IMR-90 (cell line): ENCODE results near the gene L3MBTL4. TPM values are rescaled to one million over a fixed set of nuclear protein-coding genes. Genes with fewer than 3 reads are reported as not detected.

ENCODE experiments used
- ATAC-seq: fragments of 200-7000 bp; cut with Tn5 transposase; 2 replicates; pipeline ENCODE4 v1.9.1; 2020; ENCODE audit warnings: low read depth, mild to moderate bottlenecking, moderate library complexity
- BruUV-seq: library from RNA; stranded (reverse); fragments of 400-500 nt; replicated peaks from 2 replicates; lab custom pipeline; 2021; lab: Mats Ljungman, UMichigan
- CTCF ChIA-PET: fragments of 300-600 bp; formaldehyde crosslinking; extraction: SDS; loops from one replicate; lab custom pipeline; 2021; ENCODE audit warnings: antibody characterized with exemption; lab: Yijun Ruan, JAX
- POLR2A ChIA-PET: fragments of 300-600 bp; sonication (Branson Sonifier 250); formaldehyde crosslinking; loops from one replicate; lab custom pipeline; 2022; ENCODE audit warnings: antibody characterized with exemption; ENCODE audit not compliant: unreplicated experiment; lab: Charles Lee
- DNase-seq: peaks from one replicate; pipeline ENCODE4 v3.0.0; 2013
- H2AFZ ChIP-seq: replicated peaks from 2 replicates; pipeline ENCODE3; 2013; ENCODE audit warnings: low read length, mild to moderate bottlenecking; ENCODE audit not compliant: poor library complexity
- H2AK5ac ChIP-seq: 2 replicates; pipeline ENCODE4 v1.6.1; 2013; ENCODE audit warnings: low read depth, low read length, inconsistent platforms
- H2AK9ac ChIP-seq: replicated peaks from 2 replicates; pipeline ENCODE3; 2013; ENCODE audit warnings: mild to moderate bottlenecking, low read depth, low read length, moderate library complexity; ENCODE audit not compliant: poor library complexity
- H2BK120ac ChIP-seq: 2 replicates; pipeline ENCODE4 v1.6.1; 2013; ENCODE audit warnings: low read depth, low read length, inconsistent platforms
- H2BK15ac ChIP-seq: 3 replicates; pipeline ENCODE4 v1.6.1; 2013; ENCODE audit warnings: low read depth, low read length, inconsistent platforms
- H2BK20ac ChIP-seq: 2 replicates; pipeline ENCODE4 v1.6.1; 2013; ENCODE audit warnings: low read depth, mild to moderate bottlenecking, inconsistent platforms, low read length, moderate library complexity
- H2BK5ac ChIP-seq: 2 replicates; pipeline ENCODE4 v1.6.1; 2013; ENCODE audit warnings: mild to moderate bottlenecking, low read depth, low read length, inconsistent platforms; ENCODE audit not compliant: poor library complexity, severe bottlenecking
- H3K14ac ChIP-seq: replicated peaks from 2 replicates; pipeline ENCODE4 v1.6.1; 2013; ENCODE audit warnings: low read depth, low read length, inconsistent platforms
- H3K18ac ChIP-seq: 2 replicates; pipeline ENCODE4 v1.6.1; 2013; ENCODE audit warnings: low read depth, low read length, control low read depth
- H3K23ac ChIP-seq: 2 replicates; pipeline ENCODE4 v1.6.1; 2013; ENCODE audit warnings: low read depth, low read length, inconsistent platforms
- H3K27ac ChIP-seq: 2 replicates; pipeline ENCODE4 v1.5.1; 2013; ENCODE audit warnings: mild to moderate bottlenecking, control low read depth, low read length; ENCODE audit not compliant: insufficient read depth
- H3K27me3 ChIP-seq: 2 replicates; pipeline ENCODE4 v1.6.1; 2013; ENCODE audit warnings: low read length; ENCODE audit not compliant: control insufficient read depth, insufficient read depth
- H3K36me3 ChIP-seq: 2 replicates; pipeline ENCODE4 v1.6.1; 2013; ENCODE audit warnings: low read length, mixed read lengths; ENCODE audit not compliant: control insufficient read depth, insufficient read depth
- H3K4ac ChIP-seq: 2 replicates; pipeline ENCODE4 v1.6.1; 2013; ENCODE audit warnings: low read depth, low read length, inconsistent platforms
- H3K4me1 ChIP-seq: 2 replicates; pipeline ENCODE4 v1.6.1; 2013; ENCODE audit warnings: low read length, mixed read lengths; ENCODE audit not compliant: control insufficient read depth, insufficient read depth
- H3K4me2 ChIP-seq: 2 replicates; pipeline ENCODE4 v1.6.1; 2013; ENCODE audit warnings: low read depth, mild to moderate bottlenecking, control low read depth, low read length, moderate library complexity
- H3K4me3 ChIP-seq: 2 replicates; pipeline ENCODE4 v1.5.1; 2013; ENCODE audit warnings: low read depth, mild to moderate bottlenecking, control low read depth, low read length, moderate library complexity; ENCODE audit not compliant: insufficient read depth
- H3K56ac ChIP-seq: 2 replicates; pipeline ENCODE4 v1.6.1; 2013; ENCODE audit warnings: low read length, inconsistent platforms; ENCODE audit not compliant: insufficient read depth; ENCODE audit errors: extremely low read depth
- H3K79me1 ChIP-seq, 2 experiments: 2 replicates each; pipeline ENCODE4 v1.6.1; 2013; ENCODE audit warnings: low read length in 2 of 2, inconsistent platforms in 1 of 2, low read depth in 1 of 2
- H3K9ac ChIP-seq: 2 replicates; pipeline ENCODE4 v1.6.1; 2013; ENCODE audit warnings: low read depth, low read length, control low read depth
- H3K9me1 ChIP-seq: 2 replicates; pipeline ENCODE4 v1.6.1; 2013; ENCODE audit warnings: low read length, inconsistent platforms; ENCODE audit not compliant: insufficient read depth
- H3K9me3 ChIP-seq: 2 replicates; pipeline ENCODE4 v1.6.1; 2013; ENCODE audit warnings: low read length; ENCODE audit not compliant: control insufficient read depth, insufficient read depth
- H4K20me1 ChIP-seq: 2 replicates; pipeline ENCODE4 v1.6.1; 2013; ENCODE audit warnings: low read length, inconsistent platforms; ENCODE audit not compliant: insufficient read depth
- H4K5ac ChIP-seq: 2 replicates; pipeline ENCODE4 v1.6.1; 2013; ENCODE audit warnings: mild to moderate bottlenecking, low read depth, low read length, control low read depth
- H4K8ac ChIP-seq, 2 experiments: 2 replicates each; pipeline ENCODE4 v1.6.1; 2013; ENCODE audit warnings: low read depth in 2 of 2, low read length in 2 of 2, control low read depth in 1 of 2, inconsistent platforms in 1 of 2
- H4K91ac ChIP-seq: 2 replicates; pipeline ENCODE4 v1.6.1; 2013; ENCODE audit warnings: low read depth, low read length, inconsistent platforms; ENCODE audit not compliant: insufficient read depth
- CEBPB ChIP-seq: IDR thresholded peaks from 2 replicates; pipeline ENCODE4 v1.6.1; 2012; ENCODE audit warnings: low read depth, low read length, improper control_type of control experiment
- CHD1 ChIP-seq: IDR thresholded peaks from 2 replicates; pipeline ENCODE4 v1.6.1; 2012; ENCODE audit warnings: low read depth, low read length, improper control_type of control experiment
- NFE2L2 ChIP-seq: fragments of 150-350 bp; IDR thresholded peaks from 2 replicates; pipeline ENCODE4 v1.6.1; 2016; ENCODE audit warnings: low read depth, mild to moderate bottlenecking, low read length
- POLR2A ChIP-seq: IDR thresholded peaks from 2 replicates; pipeline ENCODE4 v1.6.1; 2012; ENCODE audit warnings: mild to moderate bottlenecking, low read depth, low read length
- RAD21 ChIP-seq: IDR thresholded peaks from 2 replicates; pipeline ENCODE4 v1.6.1; 2012; ENCODE audit warnings: low read length, improper control_type of control experiment
- RFX5 ChIP-seq: IDR thresholded peaks from 2 replicates; pipeline ENCODE4 v1.8.0; 2012; ENCODE audit warnings: low read depth, mild to moderate bottlenecking, low read length, moderate library complexity
- SMC3 ChIP-seq: fragments of 150-350 bp; IDR thresholded peaks from 2 replicates; pipeline ENCODE4 v1.6.1; 2016; ENCODE audit warnings: low read depth, mild to moderate bottlenecking, antibody characterized with exemption, low read length, moderate library complexity
- WGBS, 2 experiments: methylation state at CpG; one replicate each; pipeline versions ENCODE4 v1.1.5 to v1.1.7; 2013; ENCODE audit warnings: missing lambda C conversion rate in 2 of 2; ENCODE audit not compliant: insufficient read length in 1 of 2; ENCODE audit errors: extremely low coverage in 2 of 2; 5-methylcytosine and 5-hydroxymethylcytosine counted together
- dilution Hi-C: fragments of 300-500 bp; cut with HindIII; formaldehyde crosslinking; loops from one replicate; pipeline ENCODE4 v1.14.3; 2018; ENCODE audit warnings: low sequenced_read_pairs; ENCODE audit not compliant: unreplicated experiment
- in situ Hi-C: fragments of 300-500 bp; cut with MboI; formaldehyde crosslinking; loops from 3 replicates; pipeline ENCODE4 v1.14.3; 2019; ENCODE audit warnings: low sequenced_read_pairs, inconsistent platforms, mixed read lengths
- intact Hi-C: fragments of 100-400 bp; cut with micrococcal nuclease; formaldehyde crosslinking; loops from 2 replicates; pipeline ENCODE4 v1.10.0; 2022
- polyA plus RNA-seq, 3 experiments: library from polyadenylated mRNA; depleted of rRNA; stranded (reverse); fragments of >200 nt; gene quantifications; 2 replicates each; pipeline ENCODE4 v1.2.3, GENCODE V29; 2012; ENCODE audit warnings: low replicate concordance in 1 of 3
- total RNA-seq: library from RNA; depleted of rRNA; stranded (reverse); fragments of >200 nt; gene quantifications from 2 replicates; pipeline ENCODE4 v1.2.3, GENCODE V29; 2012

Gene L3MBTL4
- total and polyA plus RNA-seq, 2 of the 4 experiments (the other 2 are of a cell fraction), result under 0.01 to 0.02 TPM

GRCh38 chr18:5984245-5984644 is 430.5 kb downstream of the L3MBTL4 start:
- no peak overlapping the region for H2BK5ac ChIP-seq
- no peak overlapping the region for H2AK9ac ChIP-seq
- no peak overlapping the region for H4K5ac ChIP-seq
- H3K18ac ChIP-seq, result no peak overlapping the region
- dilution Hi-C loops, result no loop called here
- peaks cover 2% of the 10 kb centered on the region; the same call in 1 of the 2 replicates for H3K4me1 ChIP-seq
- H3K36me3 ChIP-seq, result no peaks in the 10 kb centered on the region
- no peak overlapping the region for H3K23ac ChIP-seq
- in situ Hi-C loops, result no loop called here
- intact Hi-C loops, result no loop called here
- no peak overlapping the region for H4K8ac ChIP-seq
- no peak overlapping the region for H3K56ac ChIP-seq
- no peak overlapping the region for H4K91ac ChIP-seq
- H3K9me1 ChIP-seq, result 0 out of 2 replicates have a peak, but pooled peaks cover 6% of the 10 kb centered on the region
- POLR2A ChIA-PET, result no interaction called here
- H2BK20ac ChIP-seq, result no peak overlapping the region
- no peak for ATAC-seq
- no peak overlapping the region for H3K9ac ChIP-seq
- no peak for TF ChIP-seq CEBPB
- TF ChIP-seq RAD21, result no peak
- TF ChIP-seq CHD1, result no peak
- no peak for TF ChIP-seq RFX5
- TF ChIP-seq POLR2A, result no peak
- TF ChIP-seq SMC3, result no peak
- TF ChIP-seq NFE2L2, result no peak
- H3K27me3 ChIP-seq, result no peaks in the 10 kb centered on the region; the same call in 1 of the 2 replicates
- no peaks in the 10 kb centered on the region for H3K79me1 ChIP-seq
- H4K20me1 ChIP-seq, result no peaks in the 10 kb centered on the region
- no peak overlapping the region for H3K4ac ChIP-seq
- no TSS peak for BruUV-seq
- H2BK15ac ChIP-seq, result no peak overlapping the region
- no peak overlapping the region for H2AK5ac ChIP-seq
- no peak overlapping the region for H3K4me2 ChIP-seq
- no peak overlapping the region for H2AFZ ChIP-seq
- no peak for DNase-seq
- H3K4me3 ChIP-seq, result no peak overlapping the region
- H3K14ac ChIP-seq, result no peak overlapping the region
- no peak overlapping the region for H3K27ac ChIP-seq
- CTCF ChIA-PET, result interaction anchor here (1.0 kb wide), 1 partner anchor 11 kb away, joined by 3 read pairs; no protein-coding TSS in a partner anchor
- no CpG with 5 or more reads among the region's 1 CpG for WGBS, 2 experiments
- H2BK120ac ChIP-seq, result no peak overlapping the region
- H3K9me3 ChIP-seq, result no peaks in the 10 kb centered on the region
